ENCODE measurements around the gene STX11.

- no peak for TF ChIP-seq CTCF (IDR thresholded peaks at IDR 0.05)
- TF ChIP-seq EP300 (IDR thresholded peaks at IDR 0.05): no peak
- no peak for TF ChIP-seq POLR2AphosphoS5 (IDR thresholded peaks at IDR 0.05)
- no peak for TF ChIP-seq POLR2A (IDR thresholded peaks at IDR 0.05)
Measured at GRCh38 chr6:144145541-144145940, 4.8 kb upstream of the STX11 start.

Measured in stomach (tissue), 4 donors.